Renal cortex interstitium (tissue), 11 donors: ENCODE results near the gene PALM3. TPM values are rescaled to one million over a fixed set of nuclear protein-coding genes. Genes with fewer than 3 reads are reported as not detected.

Source experiments
- DNase-seq, 11 donors: peaks; one replicate each; pipeline ENCODE4 v3.0.0-alpha.2; 2013; ENCODE audit warnings: low read depth in 9 of 11, low spot score in 4 of 11; ENCODE audit errors: extremely low read depth in 1 of 11
- polyA plus RNA-seq, 3 donors: library from polyadenylated mRNA; unstranded; fragments of 120-200 nt; gene quantifications; one replicate each; pipeline ENCODE4 v1.2.1, GENCODE V29; 2013; ENCODE audit not compliant: insufficient read length in 3 of 3

The PALM3 gene
- polyA plus RNA-seq, 3 donors, result 16.3 to 31.4 (median 20.1) TPM

DNA sequence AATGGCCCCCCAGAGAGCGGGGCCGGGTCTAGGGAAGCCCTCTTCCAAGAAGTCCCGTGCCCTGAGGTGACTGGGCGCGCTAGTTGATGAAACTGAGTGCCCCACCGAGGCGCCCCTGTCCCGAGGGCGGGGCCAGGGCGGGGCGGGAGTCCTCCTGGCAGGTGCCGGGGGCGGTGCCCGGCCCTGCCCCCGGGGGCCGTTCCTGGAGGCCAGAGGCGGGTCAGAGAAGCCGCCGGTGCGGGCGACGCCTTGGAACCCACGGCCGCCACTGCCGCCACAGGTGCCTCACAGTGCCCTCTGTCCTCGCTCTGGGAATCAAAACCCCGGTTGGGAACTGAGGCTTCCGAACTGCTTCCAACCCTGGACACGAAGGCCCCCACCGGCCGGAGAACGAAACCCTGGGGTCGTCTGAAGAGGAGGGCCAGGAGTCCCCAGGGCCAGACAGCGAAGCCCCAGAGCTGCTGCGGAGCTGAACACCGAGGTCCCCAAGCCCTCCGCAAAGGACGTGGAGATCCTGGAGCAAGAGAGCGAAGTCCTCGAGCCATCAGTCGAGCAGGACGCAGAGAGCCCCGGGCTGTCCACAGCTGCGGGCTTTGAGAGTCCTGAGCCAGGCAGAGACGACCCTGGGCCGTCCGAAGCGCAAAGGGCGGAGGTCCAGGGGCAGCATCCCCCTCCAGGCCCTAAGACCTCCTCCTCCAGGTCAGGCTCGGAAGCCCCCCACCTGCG lies 10.8 kb upstream of the PALM3 start, which contains the start of gene MISP3:
Gene MISP3 (plus strand): TSS at position 252 of the 726 bp plus-strand sequence. CDS start 524 bp downstream, outside the sequence.
- no peak for DNase-seq

- no peak for DNase-seq
Measured at GRCh38 chr19:14070268-14071050, 8.6 kb upstream of the PALM3 start.

DNA sequence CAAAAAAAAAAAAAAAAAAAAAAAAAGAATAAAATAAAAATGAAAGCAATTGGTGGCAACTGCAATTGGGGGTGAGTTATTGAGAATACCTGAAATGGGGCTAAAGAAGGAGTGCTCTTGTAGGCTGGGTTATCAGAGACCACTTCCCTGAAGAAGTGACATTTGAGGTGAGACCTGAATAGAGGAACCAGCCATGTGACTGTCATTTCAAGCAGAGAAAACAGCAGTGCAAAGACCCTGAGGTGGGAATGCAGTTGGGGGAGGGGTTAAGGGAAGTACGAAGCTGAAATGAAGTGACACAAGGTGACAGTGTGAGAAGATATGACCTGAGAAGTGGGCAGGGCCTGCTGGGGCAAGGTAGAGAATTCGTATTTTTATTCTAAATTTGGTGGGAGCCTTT lies 4.3 kb upstream of the PALM3 start:
- DNase-seq, result no peak

DNA sequence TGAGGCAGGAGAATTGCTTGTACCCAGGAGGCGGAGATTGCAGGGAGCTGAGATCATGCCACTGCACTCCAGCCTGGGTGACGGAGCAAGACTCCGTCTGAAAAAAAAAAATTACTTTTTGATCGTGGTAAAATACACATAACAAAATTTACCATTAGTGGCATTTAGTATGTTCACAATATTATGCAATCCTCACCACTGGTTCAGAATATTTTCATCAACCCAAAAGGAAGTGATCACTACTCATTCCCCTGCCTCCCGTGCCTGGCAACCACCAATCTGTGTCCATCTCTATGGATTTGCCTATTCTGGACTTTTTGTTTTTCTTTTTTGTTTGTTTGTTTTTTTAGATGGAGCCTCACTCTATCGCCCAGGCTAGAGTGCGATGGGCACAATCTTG lies 1.2 kb upstream of the PALM3 start:
- DNase-seq, result no peak

DNA sequence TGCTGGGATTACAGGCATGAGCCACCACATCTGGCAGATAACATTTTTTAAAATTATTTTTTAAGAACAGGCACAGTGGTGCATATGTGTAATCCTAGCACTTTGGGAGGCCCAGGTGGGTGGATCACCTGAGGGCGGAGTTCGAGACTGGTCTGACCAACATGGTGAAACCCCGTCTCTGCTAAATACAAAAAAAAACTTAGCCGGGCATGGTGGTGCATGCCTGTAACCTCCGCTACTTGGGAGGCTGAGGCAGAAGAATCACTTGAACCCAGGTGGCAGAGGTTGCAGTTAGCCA lies 631 bp upstream of the PALM3 start:
- no peak for DNase-seq

DNA sequence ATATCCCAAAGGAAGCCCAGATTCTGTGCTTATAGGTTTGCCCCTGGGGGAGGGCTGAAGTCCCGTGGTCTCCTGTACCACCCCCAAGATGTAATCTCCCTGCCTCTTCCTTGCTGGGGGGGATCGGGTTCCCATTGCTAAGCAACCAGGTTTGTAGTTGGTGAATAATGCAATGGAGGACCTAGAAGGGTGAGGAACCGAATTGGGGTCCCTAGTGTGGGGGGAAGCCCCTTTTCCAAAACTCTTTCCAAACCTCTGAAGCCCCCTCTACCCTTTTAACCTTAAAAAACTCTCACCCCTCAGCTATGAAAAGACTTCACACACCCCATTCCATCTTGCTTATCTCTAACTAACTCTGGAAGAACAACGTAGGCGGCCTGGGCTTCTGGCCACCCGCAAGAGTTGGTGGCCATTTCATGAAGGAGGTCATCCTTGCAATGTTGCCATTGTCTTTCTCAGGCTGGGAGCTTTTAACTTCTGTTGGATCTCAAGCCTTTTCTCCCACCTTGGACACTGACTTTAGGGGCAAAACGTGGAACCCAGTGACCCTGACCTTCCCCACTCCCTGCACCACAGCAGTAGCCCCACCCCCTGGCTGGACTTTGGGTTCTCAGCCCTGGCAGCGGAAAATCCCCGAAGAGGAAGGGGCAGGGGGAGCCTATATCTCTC lies 661 bp downstream of the PALM3 start:
- DNase-seq, result no peak

- DNase-seq, result no peak
Measured at GRCh38 chr19:14059652-14060155, 2.2 kb downstream of the PALM3 start.

- DNase-seq, result no peak
Measured at GRCh38 chr19:14059093-14059480, 2.8 kb downstream of the PALM3 start.

DNA sequence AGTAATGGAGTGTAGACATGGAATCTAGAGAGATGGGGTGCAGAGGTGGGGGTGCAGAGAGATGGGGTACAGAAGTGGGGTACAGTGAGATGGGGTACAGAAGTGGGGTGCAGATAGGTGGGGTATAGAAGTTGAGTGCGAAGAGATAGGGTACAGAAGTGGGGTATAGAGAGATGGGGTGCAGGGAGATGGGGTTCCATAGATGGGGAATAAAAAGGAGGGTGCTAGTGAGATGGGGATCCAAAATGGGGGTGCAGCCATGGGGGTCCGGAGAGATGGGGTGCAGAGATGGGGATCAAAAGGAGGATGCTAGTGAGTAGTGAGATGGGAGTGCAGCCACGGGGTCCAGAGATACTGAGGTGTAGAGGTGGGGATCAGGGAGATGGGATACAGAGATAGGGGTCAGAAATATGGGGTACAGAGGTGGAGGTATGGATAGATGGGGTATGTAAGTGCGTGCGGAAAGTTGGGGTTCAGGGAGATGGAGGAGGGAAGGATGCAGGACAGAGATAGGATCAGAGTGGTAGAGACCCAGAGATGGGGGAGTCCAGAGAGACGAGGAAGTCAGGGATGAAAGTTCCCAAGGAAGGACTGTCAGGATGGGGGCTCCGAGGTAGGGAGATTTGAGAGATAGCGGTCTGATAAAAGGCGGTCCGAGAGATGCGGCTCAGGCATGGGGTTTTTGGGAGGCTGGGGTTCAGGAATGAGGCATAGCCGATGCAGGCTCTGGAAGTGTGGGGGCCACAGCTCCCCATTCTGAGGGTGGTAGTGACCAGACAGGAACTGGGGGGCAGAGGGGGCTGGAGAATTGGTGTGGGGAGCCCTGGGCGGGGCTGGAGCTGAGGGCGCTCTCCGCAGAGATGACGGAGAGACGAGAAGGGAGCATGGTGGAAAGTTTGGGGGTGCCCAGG lies 3.4 kb downstream of the PALM3 start:
- DNase-seq, result no peak

DNA sequence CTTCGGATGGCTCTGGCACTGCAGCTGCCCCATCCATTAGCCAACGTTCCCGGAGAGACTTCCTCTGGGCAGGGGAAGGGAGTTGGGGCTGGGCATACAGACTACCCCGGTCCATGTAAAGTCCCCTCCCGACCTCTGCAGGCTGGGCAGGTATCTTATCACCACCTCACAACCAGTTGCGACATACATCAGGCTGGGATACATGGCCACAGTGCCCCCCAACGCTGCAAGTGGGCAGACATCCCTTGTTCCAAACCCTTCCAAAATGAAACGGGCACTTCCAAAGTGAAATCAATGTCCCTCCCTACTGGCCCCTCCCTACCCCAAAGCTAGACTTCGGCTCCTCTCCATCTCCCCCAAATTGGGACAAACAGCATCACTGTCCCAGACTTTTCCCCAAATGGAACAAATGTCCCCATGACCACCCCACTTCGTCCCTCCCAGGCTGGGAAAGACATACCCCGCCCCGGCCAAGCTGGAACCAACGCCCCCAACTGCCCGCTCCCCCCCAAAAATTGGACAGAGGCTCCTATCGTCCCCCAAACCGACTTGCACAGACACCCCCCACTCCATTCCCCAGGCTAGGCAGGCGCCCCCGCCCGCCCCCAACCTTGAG lies 5.0 kb downstream of the PALM3 start:
- no peak for DNase-seq

DNA sequence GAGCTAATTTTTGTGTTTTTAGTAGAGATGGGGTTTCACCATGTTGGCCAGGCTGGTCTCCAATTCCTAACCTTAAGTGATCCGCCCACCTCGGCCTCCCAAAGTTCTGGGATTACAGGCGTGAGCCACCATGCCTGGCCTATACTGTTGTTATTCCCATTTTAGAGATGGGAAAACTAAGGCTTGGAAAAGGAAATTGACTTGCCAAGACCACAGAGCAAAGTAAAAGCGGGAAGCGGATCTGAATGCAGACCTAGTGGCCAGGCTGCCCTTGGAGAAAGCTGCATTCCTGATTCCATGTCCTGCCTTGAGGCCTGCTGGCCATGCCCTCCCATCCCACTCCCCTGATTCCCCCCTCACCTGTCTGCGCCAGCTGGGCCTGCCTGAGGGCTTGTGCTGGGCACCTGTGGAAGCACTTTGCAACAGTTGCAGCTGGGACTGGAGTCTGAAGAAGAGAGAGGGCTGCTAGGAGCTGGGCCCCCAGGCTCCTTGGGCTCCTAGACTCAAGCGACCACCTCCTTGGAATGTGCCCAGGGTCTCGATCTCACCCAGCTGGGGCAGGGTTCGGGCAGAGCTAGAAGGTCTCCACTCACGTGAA lies 5.7 kb downstream of the PALM3 start:
- DNase-seq, result no peak

GRCh38 chr19:14055396-14055795 lies 6.5 kb downstream of the PALM3 start:
- DNase-seq, result no peak

- DNase-seq, result no peak
Measured at GRCh38 chr19:14054721-14055120, 7.2 kb downstream of the PALM3 start.

DNA sequence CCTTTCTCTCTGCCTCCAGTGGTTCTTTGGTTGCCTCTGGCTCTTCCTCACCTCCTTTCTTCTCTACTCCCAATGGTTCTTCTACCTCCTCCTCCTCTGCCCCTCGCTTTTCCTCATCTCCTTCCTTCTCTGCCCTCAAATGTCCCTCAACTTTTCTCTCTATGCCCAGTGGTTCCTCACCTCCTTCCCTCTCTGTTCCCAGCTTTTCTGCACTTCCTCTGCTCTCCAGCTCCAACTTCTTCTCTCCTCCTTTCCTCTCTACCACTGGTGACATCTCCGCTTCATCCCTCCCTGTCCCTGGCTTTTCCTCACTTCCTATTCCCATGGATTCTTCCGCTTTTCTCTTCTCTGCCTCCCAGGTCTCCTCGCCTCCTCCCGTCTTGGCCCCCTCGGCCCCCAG lies 7.8 kb downstream of the PALM3 start:
- DNase-seq, result no peak

- DNase-seq, result no peak
Measured at GRCh38 chr19:14053500-14053899, 8.4 kb downstream of the PALM3 start.

DNA sequence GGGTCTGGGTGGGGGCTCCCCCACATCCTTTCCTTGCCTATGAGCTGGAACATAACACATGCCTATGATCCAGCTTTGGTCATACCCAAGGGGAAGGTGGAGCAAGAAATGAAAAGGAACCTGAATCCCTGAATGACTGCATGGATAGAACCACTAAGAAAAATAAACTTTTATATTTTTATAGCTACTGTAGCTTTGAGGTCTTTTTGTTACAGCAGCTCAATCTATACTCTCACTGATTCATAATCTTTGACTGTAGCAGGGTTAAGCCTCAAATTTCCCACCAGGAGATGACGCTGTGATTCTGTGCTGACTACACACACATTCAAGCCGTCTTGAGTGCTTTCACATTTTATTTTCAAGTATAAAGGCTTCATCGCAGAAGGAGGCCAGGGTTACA lies 8.8 kb downstream of the PALM3 start:
- DNase-seq, result no peak

DNA sequence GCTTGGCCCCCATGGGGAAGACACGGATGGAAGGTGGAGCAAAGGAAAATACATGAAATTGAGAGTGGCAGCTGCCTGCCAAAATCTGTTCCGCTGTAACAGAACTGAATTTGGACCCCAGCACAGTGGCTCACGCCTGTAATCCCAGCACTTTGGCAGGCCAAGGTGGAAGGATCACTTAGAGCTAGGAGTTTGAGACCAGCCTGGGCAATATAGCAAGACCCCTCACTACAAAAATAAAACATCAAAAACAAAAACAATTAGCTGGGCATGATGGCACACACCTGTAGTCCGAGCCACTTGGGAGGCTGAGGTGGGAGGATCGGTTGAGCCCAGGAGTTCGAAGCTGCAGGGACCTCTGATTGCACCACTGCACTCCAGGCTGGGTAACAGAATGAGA lies 9.4 kb downstream of the PALM3 start:
- no peak for DNase-seq

- DNase-seq, result no peak
Measured at GRCh38 chr19:14051980-14052379, 9.9 kb downstream of the PALM3 start.
